Lower leg skin (tissue), 3 donors: ENCODE data around the gene ATRX.

ENCODE experiments used
- POLR2A ChIP-seq, 2 donors: fragments of 450-650 bp; IDR thresholded peaks; one replicate each; pipeline ENCODE4 v1.6.1; 2016 to 2017; ENCODE audit warnings: antibody characterized with exemption in 2 of 2, mild to moderate bottlenecking in 1 of 2, moderate library complexity in 1 of 2
- TF ChIP-seq, protein P1 (sequence below), 3 donors: fragments of 450-650 bp; IDR thresholded peaks; one replicate each; pipeline ENCODE4 v1.5.1; 2016; ENCODE audit warnings: antibody characterized with exemption in 3 of 3, mild to moderate bottlenecking in 3 of 3, moderate library complexity in 2 of 3

DNA sequence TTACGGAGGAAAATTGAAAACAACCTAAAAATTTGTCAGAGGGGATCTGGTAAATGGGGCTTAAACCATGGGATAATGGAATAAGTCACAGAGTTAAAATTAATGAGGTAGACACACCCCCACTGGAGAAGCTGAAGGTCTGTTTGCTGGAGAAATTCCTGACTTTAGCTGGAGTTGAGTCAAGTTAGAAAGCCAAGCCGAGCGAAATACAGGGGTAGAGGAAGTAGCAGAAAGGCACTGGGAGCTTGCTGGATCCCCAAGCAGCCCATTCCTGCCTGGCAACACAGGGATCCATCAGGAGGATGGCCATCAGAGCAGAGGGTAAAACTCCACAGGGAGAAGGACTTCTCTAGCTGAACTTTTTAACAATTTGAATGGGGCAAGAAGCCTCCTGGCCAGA lies 163.8 kb downstream of the ATRX start:
- TF ChIP-seq, protein P1, sequence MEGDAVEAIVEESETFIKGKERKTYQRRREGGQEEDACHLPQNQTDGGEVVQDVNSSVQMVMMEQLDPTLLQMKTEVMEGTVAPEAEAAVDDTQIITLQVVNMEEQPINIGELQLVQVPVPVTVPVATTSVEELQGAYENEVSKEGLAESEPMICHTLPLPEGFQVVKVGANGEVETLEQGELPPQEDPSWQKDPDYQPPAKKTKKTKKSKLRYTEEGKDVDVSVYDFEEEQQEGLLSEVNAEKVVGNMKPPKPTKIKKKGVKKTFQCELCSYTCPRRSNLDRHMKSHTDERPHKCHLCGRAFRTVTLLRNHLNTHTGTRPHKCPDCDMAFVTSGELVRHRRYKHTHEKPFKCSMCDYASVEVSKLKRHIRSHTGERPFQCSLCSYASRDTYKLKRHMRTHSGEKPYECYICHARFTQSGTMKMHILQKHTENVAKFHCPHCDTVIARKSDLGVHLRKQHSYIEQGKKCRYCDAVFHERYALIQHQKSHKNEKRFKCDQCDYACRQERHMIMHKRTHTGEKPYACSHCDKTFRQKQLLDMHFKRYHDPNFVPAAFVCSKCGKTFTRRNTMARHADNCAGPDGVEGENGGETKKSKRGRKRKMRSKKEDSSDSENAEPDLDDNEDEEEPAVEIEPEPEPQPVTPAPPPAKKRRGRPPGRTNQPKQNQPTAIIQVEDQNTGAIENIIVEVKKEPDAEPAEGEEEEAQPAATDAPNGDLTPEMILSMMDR (IDR thresholded peaks at IDR 0.05) = no peak
- TF ChIP-seq POLR2A (IDR thresholded peaks at IDR 0.05) = no peak
